Effector memory CD4-positive, alpha-beta T cell (primary cell): ENCODE results near the gene TEAD1.

Source experiments
- DNase-seq, 3 donors: peaks; one replicate each; pipeline ENCODE4 v3.0.0-alpha.2; 2020
- H3K27ac ChIP-seq: 2 replicates; pipeline ENCODE4 v1.7.0; 2013; ENCODE audit warnings: mild to moderate bottlenecking, low read length, moderate library complexity; ENCODE audit not compliant: insufficient read depth, poor library complexity, severe bottlenecking
- H3K27me3 ChIP-seq: replicated peaks from 2 replicates; pipeline ENCODE4 v1.7.0; 2013; ENCODE audit warnings: mild to moderate bottlenecking, low read length; ENCODE audit not compliant: insufficient read depth, control insufficient read depth, poor library complexity, severe bottlenecking
- H3K36me3 ChIP-seq: 2 replicates; pipeline ENCODE4 v1.7.0; 2013; ENCODE audit warnings: mild to moderate bottlenecking, low read length, moderate library complexity; ENCODE audit not compliant: control insufficient read depth, insufficient read depth
- H3K4me1 ChIP-seq: 2 replicates; pipeline ENCODE4 v1.7.0; 2013; ENCODE audit warnings: low read length, mild to moderate bottlenecking; ENCODE audit not compliant: control insufficient read depth, insufficient read depth, poor library complexity, severe bottlenecking
- H3K4me3 ChIP-seq: 2 replicates; pipeline ENCODE4 v1.7.0; 2013; ENCODE audit warnings: low read length, low read depth, mild to moderate bottlenecking; ENCODE audit not compliant: insufficient read depth, poor library complexity, severe bottlenecking
- H3K9me3 ChIP-seq: 2 replicates; pipeline ENCODE4 v1.7.0; 2013; ENCODE audit warnings: mild to moderate bottlenecking, low read length, moderate library complexity; ENCODE audit not compliant: control insufficient read depth
- total RNA-seq, 3 donors: gene quantifications; one replicate each; lab custom pipeline; 2026; lab: John Stamatoyannopoulos, UW

Gene TEAD1
- total RNA-seq: 0.35 to 1.7 (median 0.58) reads per million in 3 donors

DNA sequence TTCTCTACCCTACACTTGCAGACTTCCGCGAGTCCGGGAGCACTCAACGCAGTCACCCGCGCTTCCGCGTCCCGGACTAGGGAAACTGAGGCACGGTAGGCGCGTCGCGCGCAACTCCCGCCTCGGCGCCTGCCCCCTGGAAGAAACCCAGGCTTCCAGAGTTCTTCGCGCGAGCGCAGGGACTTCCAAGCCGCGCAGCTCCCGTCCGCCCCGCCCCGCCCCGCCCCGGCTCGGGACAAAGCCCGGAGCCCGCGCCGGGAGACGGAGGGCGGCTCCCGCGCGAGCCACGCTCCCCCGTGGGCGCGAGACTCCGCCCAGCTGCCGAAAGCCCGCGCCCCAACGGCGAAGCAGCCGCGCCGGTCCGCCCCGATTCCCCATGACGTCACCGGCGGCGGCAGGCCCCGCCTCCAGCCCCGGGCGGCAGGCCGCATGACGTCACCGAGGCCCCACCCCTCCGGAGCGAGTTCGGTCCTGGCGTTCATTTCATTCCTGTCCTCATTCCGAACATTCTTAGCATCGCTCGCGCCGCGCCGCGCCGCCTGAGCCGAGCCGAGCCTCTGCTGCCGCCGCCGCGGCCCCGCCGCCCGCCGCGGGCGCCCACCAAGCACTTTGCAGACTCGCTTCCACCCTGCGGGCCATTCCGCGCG, at the start of gene TEAD1:
TSS of gene TEAD1 (plus strand) at position 498 of the 647 bp plus-strand sequence.
- Histone ChIP-seq H3K27ac (no peak within 1 kb of the TSS), H3K36me3 (no peaks in the 10 kb centered on the region), H3K4me1 (peaks cover 9% of the 10 kb centered on the region), H3K4me3 (peak within 1 kb of the TSS; percentile 68), H3K27me3 (peaks cover 34% of the 10 kb centered on the region), H3K9me3 (no peaks in the 10 kb centered on the region)
- DNase-seq: peak; percentile 78 to 84 (median 80)

DNA sequence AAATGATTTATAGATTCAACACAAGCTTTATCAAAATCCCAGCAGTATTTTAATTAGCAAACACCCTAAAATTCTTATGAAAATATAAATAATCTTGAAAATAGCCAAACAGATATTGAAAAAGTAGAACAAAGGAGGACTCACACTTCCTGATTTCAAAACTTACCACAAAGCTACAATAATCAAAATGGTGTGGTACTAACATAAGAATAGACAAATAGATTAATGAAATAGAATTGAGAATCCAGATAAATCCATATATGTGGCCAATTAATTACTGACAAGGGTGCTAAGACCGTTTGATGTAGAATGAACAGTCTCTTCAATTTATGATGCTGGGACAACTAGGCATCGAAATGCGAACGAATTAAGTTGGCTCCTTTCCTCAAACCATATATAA, 49.6 kb upstream of the TEAD1 start:
- no peaks in the 10 kb centered on the region for H3K4me1 ChIP-seq
- no peaks in the 10 kb centered on the region for H3K9me3 ChIP-seq
- no peak for DNase-seq
- no peaks in the 10 kb centered on the region for H3K36me3 ChIP-seq
- H3K4me3 ChIP-seq: no peak overlapping the region
- H3K27me3 ChIP-seq: no peaks in the 10 kb centered on the region
- no peak overlapping the region for H3K27ac ChIP-seq

- no peaks in the 10 kb centered on the region for H3K36me3 ChIP-seq
- no peaks in the 10 kb centered on the region for H3K9me3 ChIP-seq
- peaks cover under 1% of the 10 kb centered on the region for H3K27me3 ChIP-seq
- H3K4me3 ChIP-seq: no peak overlapping the region
- H3K27ac ChIP-seq: no peak overlapping the region
- no peaks in the 10 kb centered on the region for H3K4me1 ChIP-seq
- no peak for DNase-seq
These were observed 48.7 kb upstream of the TEAD1 start for GRCh38 chr11:12625438-12626071.

- Histone ChIP-seq H3K4me3 (no peak overlapping the region), H3K36me3 (no peaks in the 10 kb centered on the region), H3K9me3 (no peaks in the 10 kb centered on the region), H3K4me1 (no peaks in the 10 kb centered on the region), H3K27ac (no peak overlapping the region), H3K27me3 (peaks cover 5% of the 10 kb centered on the region)
- no peak for DNase-seq
These were observed 47.6 kb upstream of the TEAD1 start for GRCh38 chr11:12626616-12627015.

- Histone ChIP-seq H3K4me1 (no peaks in the 10 kb centered on the region), H3K9me3 (no peaks in the 10 kb centered on the region), H3K36me3 (no peaks in the 10 kb centered on the region), H3K27me3 (peaks cover 5% of the 10 kb centered on the region), H3K4me3 (no peak overlapping the region), H3K27ac (no peak overlapping the region)
- no peak for DNase-seq
These were observed 45.9 kb upstream of the TEAD1 start for GRCh38 chr11:12628314-12628713.

DNA sequence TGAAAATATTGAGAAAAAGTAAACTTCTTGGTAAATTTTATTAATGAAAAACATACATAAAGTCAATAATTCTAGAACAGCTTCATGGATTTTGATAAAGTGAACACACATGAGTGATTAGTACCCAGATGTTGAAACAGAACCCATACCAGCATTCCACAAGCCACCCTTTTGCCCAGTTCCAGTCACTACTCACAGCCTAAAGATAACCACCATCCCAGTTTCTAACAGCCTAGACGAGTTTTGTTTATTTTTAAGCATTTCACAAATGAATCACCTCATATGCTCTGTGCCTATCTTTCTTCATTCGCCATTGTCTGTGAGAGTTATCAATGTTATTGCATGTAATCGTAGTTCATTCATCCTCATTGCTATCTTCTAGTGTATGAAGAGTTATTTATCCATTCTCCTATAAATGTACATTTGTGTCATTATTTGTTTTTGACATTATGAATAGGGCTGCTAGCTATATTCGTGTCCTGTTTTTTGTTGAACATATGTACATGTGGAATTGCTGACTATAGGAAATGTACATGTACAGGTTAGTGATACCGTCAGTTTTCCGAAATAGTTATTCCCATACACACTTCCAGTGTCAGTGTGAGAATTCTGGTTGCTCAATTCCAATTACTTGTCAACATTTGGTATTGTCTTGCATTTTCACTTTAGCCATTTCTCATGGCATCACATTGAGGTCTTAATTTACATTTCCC, 44.5 kb upstream of the TEAD1 start:
- H3K4me1 ChIP-seq: no peaks in the 10 kb centered on the region
- DNase-seq: no peak
- no peaks in the 10 kb centered on the region for H3K9me3 ChIP-seq
- peaks cover 5% of the 10 kb centered on the region for H3K27me3 ChIP-seq
- no peak overlapping the region for H3K27ac ChIP-seq
- H3K36me3 ChIP-seq: no peaks in the 10 kb centered on the region
- no peak overlapping the region for H3K4me3 ChIP-seq

GRCh38 chr11:12631651-12632050, 42.6 kb upstream of the TEAD1 start:
- DNase-seq: no peak
- Histone ChIP-seq H3K27me3 (peaks cover 5% of the 10 kb centered on the region), H3K4me3 (no peak overlapping the region), H3K36me3 (no peaks in the 10 kb centered on the region), H3K27ac (no peak overlapping the region), H3K9me3 (no peaks in the 10 kb centered on the region), H3K4me1 (no peaks in the 10 kb centered on the region)

GRCh38 chr11:12634329-12634728, 39.9 kb upstream of the TEAD1 start:
- no peaks in the 10 kb centered on the region for H3K4me1 ChIP-seq
- no peaks in the 10 kb centered on the region for H3K9me3 ChIP-seq
- H3K27me3 ChIP-seq: peaks cover 5% of the 10 kb centered on the region

GRCh38 chr11:12636871-12637410, 37.3 kb upstream of the TEAD1 start:
- H3K36me3 ChIP-seq: no peaks in the 10 kb centered on the region
- H3K4me3 ChIP-seq: no peak overlapping the region
- no peak for DNase-seq
- no peak overlapping the region for H3K27ac ChIP-seq
- H3K9me3 ChIP-seq: no peaks in the 10 kb centered on the region
- H3K27me3 ChIP-seq: no peaks in the 10 kb centered on the region
- no peaks in the 10 kb centered on the region for H3K4me1 ChIP-seq

More at GRCh38 chr11:12634329-12634728, 39.9 kb upstream of the TEAD1 start:
- no peak for DNase-seq
- H3K4me3 ChIP-seq: no peak overlapping the region
- no peak overlapping the region for H3K27ac ChIP-seq
- H3K36me3 ChIP-seq: no peaks in the 10 kb centered on the region

DNA sequence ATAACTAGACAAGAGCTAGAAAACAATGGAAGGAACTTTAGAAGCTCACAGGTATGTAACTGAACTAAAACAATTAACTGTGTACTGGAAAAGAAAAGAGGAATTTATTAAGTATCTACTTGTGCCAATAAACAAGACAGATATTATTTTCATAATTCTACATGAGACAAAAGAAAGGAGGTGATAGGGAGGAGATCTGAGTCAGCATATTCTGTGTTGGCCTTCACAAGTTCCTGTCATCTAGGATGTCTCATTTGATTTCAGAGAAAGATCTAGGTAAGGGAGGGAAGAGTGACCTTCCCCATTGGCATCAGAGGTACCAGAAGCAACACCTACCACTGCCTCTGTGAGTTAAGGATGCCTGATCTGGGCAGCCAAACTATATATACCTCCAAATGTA, 34.8 kb upstream of the TEAD1 start:
- Histone ChIP-seq H3K4me3 (no peak overlapping the region), H3K27ac (no peak overlapping the region), H3K4me1 (no peaks in the 10 kb centered on the region), H3K27me3 (no peaks in the 10 kb centered on the region), H3K9me3 (no peaks in the 10 kb centered on the region), H3K36me3 (no peaks in the 10 kb centered on the region)
- DNase-seq: no peak
